Testis (tissue), 2 donors: ENCODE results near the gene TNS3.

ENCODE experiments used
- CTCF ChIP-seq, 3 experiments: fragments of 450-650 bp in 2 of 3; fragments of 200-600 bp in 1 of 3; sonication (generic) in 1 of 3; IDR thresholded peaks; one replicate each; pipeline ENCODE4 v1.5.1; 2016 to 2019; ENCODE audit warnings: antibody characterized with exemption in 3 of 3, mild to moderate bottlenecking in 2 of 3, moderate library complexity in 1 of 3
- POLR2A ChIP-seq: fragments of 450-650 bp; IDR thresholded peaks from one replicate; pipeline ENCODE4 v1.6.1; 2017; ENCODE audit warnings: antibody characterized with exemption, mild to moderate bottlenecking, moderate library complexity

GRCh38 chr7:47248797-47249196 is 333.1 kb downstream of the TNS3 start:
- no peak for TF ChIP-seq CTCF (IDR thresholded peaks at IDR 0.05)
- TF ChIP-seq POLR2A = no peak
